HG02759 (cell line): ENCODE measurements around the gene FBXO38.

ENCODE experiments used
- ATAC-seq: cut with Tn5 transposase; IDR thresholded peaks from one replicate; pipeline ENCODE4 v1.9.1; 2021; ENCODE audit warnings: mild to moderate bottlenecking, moderate library complexity; ENCODE audit not compliant: unreplicated experiment

Gene FBXO38, protein sequence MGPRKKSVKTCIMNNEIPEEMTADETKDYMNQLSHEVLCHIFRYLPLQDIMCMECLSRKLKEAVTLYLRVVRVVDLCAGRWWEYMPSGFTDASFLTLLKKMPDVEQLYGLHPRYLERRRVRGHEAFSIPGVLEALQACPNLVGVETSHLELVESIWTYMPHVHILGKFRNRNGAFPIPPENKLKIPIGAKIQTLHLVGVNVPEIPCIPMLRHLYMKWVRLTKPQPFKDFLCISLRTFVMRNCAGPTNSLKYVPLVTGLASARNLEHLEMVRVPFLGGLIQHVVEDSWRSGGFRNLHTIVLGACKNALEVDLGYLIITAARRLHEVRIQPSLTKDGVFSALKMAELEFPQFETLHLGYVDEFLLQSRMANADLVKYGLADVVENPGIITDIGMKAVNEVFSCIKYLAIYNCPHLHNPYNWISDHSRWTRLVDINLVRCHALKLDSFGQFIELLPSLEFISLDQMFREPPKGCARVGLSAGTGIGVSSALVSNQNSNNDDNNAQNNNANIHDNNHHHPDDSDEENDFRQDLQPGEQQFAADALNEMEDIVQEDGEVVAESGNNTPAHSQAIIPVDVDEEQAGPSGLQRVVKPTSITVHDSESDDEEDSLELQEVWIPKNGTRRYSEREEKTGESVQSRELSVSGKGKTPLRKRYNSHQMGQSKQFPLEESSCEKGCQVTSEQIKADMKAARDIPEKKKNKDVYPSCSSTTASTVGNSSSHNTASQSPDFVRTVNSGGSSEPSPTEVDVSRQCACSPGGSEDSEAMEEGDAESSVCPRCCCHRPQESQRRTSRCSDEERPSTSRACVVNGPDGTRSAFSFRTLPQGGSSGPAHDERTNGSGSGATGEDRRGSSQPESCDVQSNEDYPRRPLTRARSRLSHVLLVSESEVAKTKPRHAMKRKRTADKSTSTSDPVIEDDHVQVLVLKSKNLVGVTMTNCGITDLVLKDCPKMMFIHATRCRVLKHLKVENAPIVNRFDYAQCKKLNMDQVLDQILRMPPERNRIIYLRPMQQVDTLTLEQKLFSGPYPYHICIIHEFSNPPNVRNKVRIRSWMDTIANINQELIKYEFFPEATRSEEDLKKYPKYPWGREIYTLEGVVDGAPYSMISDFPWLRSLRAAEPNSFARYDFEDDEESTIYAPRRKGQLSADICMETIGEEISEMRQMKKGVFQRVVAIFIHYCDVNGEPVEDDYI

DNA sequence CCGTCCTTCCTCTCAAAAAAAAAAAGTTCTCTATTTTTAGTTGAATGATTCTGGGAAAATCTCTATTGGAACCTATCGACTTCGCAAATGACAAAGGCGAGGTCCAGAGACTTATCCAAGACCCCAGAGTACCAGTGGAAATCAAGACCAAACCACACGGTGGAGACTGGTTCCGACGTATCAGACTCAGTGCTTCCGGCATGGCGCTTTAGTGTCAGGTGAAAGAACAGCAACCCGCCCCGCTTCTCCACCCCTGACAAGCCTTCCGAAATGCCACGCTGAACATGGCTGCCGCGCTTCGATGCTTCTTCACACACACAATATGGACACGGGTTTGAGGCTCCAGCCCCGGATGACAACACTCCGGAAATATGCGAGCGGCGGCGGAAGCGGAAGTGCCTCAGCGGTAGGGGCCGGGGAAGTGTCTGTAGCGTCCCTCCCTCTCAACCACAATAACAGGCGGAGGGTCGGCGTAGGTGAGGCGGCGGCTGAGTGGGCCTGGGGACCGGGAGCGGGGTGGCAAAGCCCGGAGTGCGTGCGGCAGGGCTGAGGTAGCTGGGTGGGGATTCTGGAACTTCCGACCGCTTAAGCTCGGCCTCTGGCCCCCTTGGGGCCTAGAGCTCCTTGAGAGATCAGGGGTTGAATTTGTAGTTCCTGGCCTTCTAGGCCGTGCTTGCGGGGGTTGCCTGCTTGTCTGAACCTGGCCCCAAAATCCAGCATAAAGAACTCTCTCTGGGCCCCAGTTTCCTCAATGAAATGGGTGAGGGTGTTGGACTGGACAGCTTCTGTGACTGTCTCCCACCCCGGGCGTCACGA is at the start of gene FBXO38:
Gene FBXO38, plus strand, starts transcription at position 395 of the 816 bp plus-strand sequence. CDS start 10,819 bp downstream, outside the sequence.
- peak; percentile 99 for ATAC-seq

DNA sequence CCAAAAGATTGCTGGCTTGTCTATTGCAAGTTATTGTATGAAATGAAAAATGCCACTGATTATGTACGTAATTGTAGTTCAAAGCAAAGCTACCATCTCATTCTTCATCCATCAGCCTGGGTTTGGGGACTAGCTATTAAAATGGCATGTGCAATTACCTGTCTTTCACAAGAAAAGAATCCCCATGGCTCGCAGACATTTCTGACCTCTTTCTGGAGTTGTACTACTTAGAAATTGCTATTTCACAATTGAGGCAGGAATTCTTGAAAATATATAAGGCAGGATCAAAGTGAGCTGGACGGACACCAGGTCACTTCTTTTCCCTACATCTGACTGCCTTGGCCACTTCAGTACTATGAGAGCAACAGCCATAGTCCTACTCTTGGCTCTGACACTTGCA is 48.5 kb upstream of the FBXO38 start, which contains the start of gene SPINK9:
Gene SPINK9, plus strand, starts transcription at position 301 of the 400 bp plus-strand sequence. Its CDS starts 55 bp downstream, at position 356.
- no peak for ATAC-seq

- peak; percentile 90 for ATAC-seq
These were observed 46.9 kb upstream of the FBXO38 start for GRCh38 chr5:148336704-148337435.

GRCh38 chr5:148342371-148343045 is 41.2 kb upstream of the FBXO38 start:
- ATAC-seq, result no peak

DNA sequence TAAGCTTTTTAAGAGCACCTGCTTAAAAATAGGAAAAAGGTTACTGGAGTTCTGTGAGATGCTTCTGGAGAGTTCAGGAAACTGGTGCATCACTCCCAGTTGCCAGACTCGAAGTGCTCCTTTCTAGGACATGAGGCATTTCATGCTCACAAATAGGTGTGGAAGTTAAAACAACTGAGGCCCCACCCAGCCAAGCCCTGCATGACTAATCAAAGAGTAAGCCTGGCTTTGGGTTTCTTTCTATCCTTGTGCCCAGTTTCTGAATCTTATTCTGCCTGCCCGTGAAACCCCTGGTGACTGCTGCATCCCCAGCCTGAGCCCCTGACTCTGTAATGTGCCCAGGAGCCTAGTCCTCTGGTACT is 40.7 kb upstream of the FBXO38 start:
- no peak for ATAC-seq

DNA sequence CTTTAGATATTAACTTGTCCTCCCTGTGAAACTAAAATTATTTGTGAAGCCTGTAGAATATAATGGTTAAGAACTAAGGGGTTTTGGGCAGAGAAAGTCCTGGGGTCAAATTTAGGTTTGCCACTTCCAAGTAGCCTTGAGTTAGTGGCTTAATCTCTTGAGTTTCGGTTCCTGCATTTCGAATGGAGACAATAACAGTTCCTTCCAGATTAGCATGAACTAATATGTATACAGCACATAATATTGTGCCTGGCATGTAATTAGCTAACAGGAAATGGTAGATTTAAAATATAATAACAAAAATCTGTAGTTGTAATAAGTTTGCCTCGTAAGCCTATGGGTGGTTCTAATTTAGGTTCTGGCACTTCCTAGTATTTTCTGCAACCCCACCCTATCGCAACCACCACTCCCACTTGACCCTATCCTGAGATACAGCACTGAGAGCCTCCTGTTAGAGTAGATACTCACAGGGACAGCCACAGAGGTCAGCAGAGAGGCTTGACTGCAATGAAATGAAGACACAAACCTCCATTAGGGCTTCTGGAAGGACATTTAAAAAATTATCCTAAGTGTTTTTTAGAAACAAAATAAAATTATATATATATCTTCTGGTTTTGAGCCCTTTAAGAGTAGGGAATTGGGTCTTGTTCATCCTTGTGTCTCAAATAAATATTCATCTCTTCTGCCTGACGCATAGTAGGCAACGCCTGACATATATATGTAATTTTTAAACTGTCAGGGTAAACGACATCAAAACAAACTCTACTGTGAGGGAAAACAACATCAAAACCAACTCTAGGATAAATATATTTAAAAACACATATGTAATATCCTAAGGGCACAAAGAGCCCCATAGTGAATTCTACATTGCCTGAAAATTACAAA is 39.9 kb upstream of the FBXO38 start:
- no peak for ATAC-seq

GRCh38 chr5:148347706-148348105 is 36.1 kb upstream of the FBXO38 start:
- no peak for ATAC-seq

- ATAC-seq, result no peak
These were observed 31.1 kb upstream of the FBXO38 start for GRCh38 chr5:148352696-148353095.

DNA sequence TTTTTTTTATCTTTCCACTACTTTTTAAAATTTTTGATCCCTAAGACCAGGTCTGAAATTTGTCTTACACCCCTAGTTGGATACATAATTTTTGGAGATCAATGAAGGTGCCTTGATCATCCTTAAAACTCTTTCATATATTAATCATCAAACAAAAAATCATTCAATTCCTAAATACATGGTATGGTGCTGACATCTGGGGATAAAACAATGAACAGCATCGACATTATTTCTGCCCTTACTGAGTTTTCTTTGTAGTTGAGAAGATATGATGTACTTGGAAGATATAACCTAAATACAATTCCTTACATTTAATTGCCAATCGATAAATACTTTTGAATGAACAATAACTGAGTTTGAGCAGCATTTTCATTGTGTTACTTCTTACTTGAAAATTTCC is 30.1 kb upstream of the FBXO38 start:
- no peak for ATAC-seq

DNA sequence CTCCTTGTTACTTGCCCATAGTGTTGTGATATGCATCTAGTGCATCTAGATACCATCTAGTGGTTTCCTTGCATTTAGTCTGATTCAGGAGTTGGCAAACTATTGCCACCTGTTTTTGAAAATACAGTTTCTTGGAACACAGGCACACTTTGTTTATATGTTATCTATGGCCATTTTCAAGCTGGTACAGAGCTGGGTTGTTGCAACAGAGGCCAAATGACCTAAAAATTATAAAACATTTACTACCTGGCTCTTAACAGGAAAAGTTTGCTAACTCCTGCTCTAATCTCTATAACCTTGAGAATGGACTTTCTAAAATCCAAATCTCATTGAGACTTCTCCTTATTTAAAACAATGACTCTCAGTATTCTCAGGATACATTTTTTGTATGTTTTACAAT is 19.4 kb upstream of the FBXO38 start:
- no peak for ATAC-seq

DNA sequence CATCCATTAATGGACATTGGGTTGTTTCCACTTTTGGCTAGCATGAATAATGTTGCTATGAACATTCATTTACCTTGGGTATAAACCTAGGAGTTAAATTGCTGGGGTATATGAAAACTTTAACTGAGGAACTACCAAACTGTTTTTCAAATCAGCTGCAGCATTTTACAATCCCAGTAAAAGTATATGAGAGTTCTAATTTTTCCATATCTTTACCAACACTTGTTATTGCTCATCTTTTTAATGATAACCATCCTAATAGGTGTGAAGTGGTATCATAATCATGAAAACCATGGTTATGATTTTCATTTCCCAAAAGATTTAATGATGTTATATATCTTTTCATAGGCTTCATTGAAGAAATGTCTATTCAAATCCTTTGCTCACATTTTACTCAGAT is 15.5 kb upstream of the FBXO38 start:
- no peak for ATAC-seq

DNA sequence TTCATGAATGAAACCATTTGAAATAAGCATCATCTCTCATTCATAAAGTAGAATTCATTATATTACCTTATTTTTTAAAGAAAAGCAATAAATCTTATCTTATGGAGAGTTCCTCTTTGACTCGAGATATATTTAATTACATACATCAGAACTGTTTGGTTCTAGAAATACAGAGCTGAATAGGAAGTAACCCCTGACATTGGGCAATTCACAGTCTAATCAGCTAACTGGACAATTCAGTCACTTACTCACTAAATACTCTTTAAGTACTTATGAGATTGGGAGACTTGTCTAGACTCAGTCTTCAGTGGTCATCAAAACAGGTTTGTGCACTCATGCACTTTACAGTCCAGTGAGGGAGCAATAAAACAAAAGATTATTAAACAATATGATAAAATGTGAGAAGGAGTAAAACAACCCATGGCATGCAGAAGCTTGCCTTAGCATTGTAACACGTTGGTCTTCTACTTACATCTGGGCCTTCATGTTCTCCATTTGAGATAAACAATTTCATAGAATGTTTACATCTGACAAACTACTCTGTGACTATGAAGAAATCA is 11.5 kb upstream of the FBXO38 start:
- ATAC-seq, result no peak

GRCh38 chr5:148372893-148373292 is 10.9 kb upstream of the FBXO38 start:
- ATAC-seq, result no peak

DNA sequence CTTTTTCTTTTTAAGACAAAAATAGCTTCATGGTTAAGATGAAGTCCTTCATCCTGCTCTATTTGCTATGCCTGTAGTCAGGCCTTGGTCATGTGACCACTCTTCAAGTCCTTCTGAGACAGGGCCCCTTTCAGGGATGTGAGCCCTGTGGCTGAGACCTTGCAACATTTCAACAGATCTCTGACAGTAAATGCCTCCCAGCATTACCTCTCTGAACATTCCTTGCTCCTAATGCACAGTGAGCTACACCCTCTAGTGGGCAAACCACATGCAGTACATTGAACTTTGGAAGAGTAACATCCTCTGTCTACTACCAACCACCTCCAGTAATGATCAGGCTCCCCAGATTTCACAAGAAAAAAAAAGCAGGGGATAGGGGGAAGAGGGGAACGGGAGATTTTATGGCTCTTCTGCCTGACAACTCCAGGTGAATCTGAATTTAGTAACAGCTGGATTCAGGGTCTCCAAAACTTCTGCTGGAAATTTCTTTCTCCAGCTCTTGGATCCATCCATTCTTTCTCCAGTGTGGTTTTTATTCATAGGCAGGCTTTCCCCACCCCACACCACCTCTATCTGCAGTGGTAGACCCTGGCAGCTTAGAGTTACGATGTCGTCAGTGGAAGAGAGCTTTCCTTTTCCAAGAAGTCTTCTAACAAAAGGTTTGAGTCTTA is 8.9 kb upstream of the FBXO38 start:
- ATAC-seq, result peak; percentile 88

- ATAC-seq, result no peak
These were observed 7.6 kb upstream of the FBXO38 start for GRCh38 chr5:148376198-148376597.

DNA sequence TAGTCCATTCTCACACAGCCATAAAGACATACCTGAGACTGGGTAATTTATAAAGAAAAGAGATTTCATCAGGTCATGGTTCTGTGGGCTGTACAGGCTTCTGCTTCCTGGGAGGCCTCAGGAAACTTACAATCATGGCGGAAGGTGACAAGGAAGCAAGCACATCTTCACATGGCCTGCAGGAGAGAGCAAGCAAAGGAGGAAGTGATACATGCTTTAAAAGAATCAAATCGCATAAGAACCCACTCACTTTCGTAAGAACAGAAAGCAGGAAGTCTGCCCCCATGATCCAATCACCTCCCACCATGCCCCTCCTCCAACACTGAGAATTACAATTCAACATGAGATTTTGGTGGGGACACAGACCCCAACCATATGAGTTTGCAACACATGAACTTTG is 5.1 kb upstream of the FBXO38 start:
- ATAC-seq, result no peak

DNA sequence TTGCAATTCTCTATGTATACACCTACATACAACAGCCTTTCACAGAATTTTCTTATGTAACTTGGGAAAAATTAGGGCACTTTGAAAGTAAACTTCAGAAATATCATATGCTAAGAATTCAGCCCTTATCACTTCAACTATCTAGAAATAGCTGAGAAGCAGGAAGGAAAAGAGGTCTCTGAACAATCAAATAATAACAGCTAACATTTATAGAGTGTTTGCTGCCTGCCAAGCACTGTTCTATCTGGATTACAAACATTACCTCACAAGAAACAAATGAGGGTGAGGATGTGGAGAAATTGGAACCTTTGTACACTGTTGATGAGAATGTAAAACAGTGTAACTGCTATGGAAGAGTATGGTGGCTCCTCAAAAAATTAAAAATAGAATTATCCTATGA is 4.4 kb upstream of the FBXO38 start:
- no peak for ATAC-seq
